GF-D8 (cell line): ENCODE data around the gene CTTNBP2.

Source experiments
- DNase-seq: peaks from one replicate; lab custom pipeline; 2025; lab: John Stamatoyannopoulos, UW

The CTTNBP2 gene, protein sequence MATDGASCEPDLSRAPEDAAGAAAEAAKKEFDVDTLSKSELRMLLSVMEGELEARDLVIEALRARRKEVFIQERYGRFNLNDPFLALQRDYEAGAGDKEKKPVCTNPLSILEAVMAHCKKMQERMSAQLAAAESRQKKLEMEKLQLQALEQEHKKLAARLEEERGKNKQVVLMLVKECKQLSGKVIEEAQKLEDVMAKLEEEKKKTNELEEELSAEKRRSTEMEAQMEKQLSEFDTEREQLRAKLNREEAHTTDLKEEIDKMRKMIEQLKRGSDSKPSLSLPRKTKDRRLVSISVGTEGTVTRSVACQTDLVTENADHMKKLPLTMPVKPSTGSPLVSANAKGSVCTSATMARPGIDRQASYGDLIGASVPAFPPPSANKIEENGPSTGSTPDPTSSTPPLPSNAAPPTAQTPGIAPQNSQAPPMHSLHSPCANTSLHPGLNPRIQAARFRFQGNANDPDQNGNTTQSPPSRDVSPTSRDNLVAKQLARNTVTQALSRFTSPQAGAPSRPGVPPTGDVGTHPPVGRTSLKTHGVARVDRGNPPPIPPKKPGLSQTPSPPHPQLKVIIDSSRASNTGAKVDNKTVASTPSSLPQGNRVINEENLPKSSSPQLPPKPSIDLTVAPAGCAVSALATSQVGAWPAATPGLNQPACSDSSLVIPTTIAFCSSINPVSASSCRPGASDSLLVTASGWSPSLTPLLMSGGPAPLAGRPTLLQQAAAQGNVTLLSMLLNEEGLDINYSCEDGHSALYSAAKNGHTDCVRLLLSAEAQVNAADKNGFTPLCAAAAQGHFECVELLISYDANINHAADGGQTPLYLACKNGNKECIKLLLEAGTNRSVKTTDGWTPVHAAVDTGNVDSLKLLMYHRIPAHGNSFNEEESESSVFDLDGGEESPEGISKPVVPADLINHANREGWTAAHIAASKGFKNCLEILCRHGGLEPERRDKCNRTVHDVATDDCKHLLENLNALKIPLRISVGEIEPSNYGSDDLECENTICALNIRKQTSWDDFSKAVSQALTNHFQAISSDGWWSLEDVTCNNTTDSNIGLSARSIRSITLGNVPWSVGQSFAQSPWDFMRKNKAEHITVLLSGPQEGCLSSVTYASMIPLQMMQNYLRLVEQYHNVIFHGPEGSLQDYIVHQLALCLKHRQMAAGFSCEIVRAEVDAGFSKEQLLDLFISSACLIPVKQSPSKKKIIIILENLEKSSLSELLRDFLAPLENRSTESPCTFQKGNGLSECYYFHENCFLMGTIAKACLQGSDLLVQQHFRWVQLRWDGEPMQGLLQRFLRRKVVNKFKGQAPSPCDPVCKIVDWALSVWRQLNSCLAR (N-terminal part only)

GRCh38 chr7:117873310-117874190 lies at the start of gene CTTNBP2:
Gene CTTNBP2, minus strand, starts transcription at chr7:117873441. Its CDS starts 26 bp downstream, at chr7:117873415.
- no peak for DNase-seq

DNA sequence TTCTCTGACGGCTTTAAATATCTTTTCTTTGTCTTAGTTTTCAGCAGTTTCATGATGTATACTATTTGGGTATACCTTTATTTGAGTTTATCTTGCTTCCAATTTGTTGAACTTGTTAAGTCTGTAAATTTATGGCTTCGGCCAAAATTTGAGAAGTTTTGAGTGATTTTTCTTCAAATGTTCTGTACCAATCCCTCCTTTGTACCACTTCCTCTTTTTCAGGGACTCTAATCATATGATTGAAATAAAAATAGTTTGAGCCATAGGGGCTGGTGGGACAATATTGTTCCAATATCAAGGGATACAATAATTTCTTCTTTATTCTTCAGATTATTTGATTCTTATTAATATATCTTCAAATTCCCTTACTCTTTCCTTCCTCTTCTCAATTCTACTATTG lies 43.1 kb upstream of the CTTNBP2 start:
- DNase-seq: no peak

DNA sequence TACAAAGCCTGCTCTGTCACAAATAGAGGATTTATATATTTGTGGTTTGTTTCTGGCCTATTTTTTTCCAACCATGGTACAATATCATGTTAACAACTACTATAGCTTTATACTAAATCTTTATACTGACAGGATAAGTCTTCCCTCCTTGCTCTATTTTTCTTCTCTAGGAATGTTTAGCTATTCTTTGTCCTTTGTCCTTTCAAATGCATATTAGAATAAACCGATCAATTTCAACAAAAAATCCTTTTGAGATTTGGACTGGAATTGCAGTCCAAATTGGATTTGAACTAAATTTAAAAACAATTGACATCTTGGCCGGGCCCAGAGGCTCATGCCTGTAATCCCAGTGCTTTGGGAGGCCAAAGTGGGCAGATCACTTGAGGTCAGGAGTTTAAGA lies 39.2 kb upstream of the CTTNBP2 start:
- no peak for DNase-seq

DNA sequence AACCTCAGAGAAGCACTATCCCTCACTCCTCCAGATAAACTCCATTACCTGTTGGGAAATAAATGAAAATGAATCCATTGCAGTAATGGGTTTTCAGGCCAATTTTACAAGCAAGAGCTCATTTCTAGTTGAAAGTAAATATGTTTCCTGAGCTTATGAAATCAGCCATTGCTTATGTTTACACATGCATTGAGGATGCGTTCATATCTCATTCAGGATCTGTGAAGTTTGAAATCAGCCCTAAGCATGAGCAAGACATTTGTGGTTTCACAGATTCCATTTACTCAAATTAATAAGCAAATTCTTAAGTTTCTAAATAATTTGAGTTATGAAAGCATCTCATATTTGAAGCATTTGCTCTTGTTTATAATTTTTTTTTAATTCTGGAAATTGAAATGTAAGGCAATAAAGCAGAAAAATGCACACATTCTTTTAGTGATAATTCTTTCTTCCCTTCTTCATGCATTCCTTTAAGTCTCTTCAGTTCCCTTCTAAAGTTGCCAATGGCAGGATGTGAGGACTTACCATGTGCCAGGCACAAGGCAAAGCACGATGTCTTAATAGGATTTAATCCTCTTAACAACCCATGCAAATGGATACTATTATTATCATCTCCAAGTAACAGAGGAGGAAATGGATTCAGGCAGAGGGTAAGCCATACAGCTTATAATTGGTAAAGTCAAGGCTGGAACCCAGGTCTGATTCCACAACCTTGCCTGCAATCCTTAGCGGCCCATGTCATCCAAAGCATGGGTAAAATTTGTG lies 35.0 kb upstream of the CTTNBP2 start:
- no peak for DNase-seq

- DNase-seq: no peak
Observed at GRCh38 chr7:117907049-117907640, 33.9 kb upstream of the CTTNBP2 start.

- no peak for DNase-seq
Observed at GRCh38 chr7:117902314-117902889, 29.2 kb upstream of the CTTNBP2 start.

DNA sequence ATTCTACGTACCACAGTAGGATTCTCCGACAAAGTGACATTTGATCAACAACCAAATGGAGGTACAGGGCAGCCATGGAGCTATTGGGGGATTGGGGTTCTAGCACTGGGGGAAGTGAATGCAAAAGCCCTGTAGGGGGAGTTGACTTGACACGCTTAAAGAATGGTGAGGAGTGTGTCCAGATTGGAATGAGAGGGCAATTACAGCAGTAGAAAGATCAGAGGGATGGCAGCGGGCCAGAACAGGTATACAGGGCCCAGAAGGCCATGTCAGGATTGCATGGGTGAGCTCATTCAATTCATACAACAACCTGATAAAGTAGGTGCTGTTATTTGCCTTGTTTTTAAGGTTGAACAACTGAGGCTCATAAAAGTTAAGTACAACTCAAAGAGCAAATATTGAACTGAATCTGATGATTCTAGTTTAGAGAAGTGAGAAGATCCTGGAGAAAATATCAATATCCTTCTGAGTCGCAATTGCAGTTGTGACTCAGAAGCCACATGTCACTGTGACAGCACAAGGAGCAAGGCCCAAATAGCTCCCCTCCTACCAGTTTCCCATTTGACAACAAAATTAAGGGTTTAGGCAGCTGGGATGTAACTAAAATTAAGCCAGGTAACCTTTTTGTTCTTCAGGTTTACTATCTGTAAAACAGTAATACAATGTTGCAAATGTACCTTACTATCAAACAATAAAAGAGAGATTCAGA lies 28.0 kb upstream of the CTTNBP2 start:
- no peak for DNase-seq

DNA sequence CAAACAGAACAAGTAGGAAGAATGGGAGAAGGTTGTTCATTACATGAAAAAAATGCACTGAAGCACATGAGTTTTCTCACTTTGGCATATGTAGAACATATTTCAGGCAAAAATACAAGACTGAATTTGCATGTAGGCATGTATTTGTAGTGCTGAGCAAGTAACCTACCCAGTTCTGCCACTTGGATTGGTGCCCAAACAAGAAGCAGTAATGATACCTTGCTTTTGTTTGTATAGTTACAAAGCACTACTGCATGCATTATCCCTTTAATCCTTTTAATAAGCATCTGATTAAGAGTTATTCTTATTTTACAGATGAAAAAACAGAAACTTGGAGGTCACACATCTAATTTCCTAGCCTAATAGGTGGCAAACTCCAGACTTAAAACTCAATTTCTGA lies 23.1 kb upstream of the CTTNBP2 start:
- no peak for DNase-seq

DNA sequence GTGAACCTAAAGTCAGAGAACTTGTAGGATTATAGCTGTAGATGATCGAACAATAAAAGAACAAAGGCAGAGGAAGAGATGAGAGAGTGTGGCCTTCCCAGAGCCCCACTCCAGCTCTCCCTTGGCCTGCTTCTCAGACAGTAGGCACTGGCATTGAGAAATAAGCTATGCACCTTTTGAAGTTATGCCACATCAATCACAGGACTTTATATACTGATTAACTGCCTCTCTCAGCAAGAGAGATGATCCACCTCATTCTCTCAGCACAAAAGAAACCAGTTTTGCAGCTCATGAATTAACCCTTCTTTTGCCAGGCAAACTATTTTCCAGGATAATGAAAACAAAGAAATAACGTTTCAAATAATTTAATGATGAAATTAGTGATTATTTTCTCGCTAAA lies 22.0 kb upstream of the CTTNBP2 start:
- DNase-seq: no peak

DNA sequence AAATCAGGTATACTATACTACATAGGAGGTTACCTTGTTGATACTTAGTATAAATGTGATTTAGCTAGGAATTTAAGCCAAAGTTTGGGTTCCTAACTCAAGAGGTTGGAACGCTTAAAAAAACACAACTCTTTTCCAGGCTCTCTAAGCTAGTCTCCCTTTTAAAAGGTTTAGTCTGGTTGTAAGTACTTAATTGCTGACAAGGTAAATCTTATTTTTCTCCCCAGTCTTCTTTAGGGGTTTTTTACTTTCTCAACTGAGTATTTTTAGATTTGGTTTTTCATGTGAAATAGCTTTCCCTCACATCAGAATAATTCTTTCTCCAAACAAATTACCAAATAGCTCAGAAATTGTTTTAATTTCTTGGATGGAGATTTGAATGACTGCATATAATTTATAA lies 20.8 kb upstream of the CTTNBP2 start:
- no peak for DNase-seq

- no peak for DNase-seq
Observed at GRCh38 chr7:117892821-117893220, 19.6 kb upstream of the CTTNBP2 start.

DNA sequence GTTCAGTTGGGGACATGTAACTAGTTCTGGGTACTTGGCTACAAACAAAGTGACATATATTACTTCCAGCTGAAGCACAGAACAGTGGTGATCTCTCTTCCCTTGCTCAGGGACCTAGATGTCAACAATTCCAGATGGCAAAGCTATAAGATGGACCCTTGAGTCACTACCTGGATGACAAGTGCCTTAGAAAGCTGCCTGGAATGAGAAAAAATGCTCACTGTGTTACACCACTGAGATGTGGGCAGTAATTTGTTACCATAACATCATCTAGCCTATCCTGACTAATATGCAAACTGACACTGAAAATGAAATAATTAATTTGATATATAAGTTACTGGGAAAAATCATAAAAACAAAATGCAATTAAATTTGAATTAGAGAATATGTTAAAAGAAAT lies 16.4 kb upstream of the CTTNBP2 start:
- DNase-seq: no peak

- no peak for DNase-seq
Observed at GRCh38 chr7:117888627-117889026, 15.4 kb upstream of the CTTNBP2 start.

DNA sequence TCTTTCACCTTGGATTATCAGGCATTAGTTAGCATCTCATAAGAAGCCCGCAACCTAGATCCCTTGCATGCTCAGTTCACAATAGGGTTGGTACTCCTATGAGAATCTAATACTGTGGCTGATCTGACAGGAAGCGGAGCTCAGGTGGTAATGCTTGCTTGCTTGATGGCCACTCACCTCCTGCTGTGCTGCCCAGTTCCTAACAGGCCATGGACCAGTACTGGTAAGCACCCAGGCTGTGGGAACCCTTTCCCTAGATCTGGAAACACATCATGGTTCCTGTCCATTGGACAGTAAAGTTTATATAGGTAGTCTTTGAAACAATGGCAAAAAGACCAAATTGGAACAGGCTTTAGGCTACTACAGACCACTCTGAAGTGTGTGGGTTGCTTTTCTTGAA lies 9.4 kb upstream of the CTTNBP2 start:
- DNase-seq: no peak

- DNase-seq: no peak
Observed at GRCh38 chr7:117876761-117877160, 3.5 kb upstream of the CTTNBP2 start.

GRCh38 chr7:117875566-117875965 lies 2.3 kb upstream of the CTTNBP2 start:
- DNase-seq: no peak

DNA sequence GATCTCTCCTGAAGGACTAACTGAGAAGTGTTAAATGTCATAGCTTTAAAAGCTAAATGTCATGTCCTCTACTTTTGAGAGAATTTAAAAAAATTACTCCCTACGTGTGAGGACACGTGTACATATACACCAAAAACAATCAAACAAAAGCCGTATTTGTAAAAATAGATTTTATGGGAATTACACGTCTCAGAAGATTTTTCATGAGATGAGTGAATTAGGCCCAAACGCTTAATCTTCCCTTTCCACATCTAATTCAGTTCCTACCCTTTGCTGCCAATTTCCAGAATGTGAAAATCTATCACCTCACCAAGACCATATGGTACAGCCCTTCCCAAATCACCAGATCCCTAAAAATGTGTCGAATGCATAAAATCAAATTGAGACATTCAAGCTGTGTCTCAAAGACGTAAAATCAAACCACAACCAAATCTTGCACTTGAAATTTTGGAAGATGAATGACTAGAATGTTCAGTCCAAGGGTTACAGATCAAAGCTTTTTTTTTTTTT lies 1.0 kb upstream of the CTTNBP2 start:
- no peak for DNase-seq

- no peak for DNase-seq
Observed at GRCh38 chr7:117872561-117873309, 506 bp downstream of the CTTNBP2 start.
